DND-41 (cell line): ENCODE results near the gene XCR1.

Experiments
- ATAC-seq: fragments of 200-7000 bp; cut with Tn5 transposase; 3 replicates; pipeline ENCODE4 v1.9.1; 2021; ENCODE audit warnings: low read depth; ENCODE audit not compliant: insufficient read depth
- DNase-seq: peaks from one replicate; pipeline ENCODE4 v3.0.0-alpha.2; 2020
- H2AFZ ChIP-seq: 2 replicates; pipeline ENCODE4 v1.6.0; 2012; ENCODE audit warnings: low read depth, low read length
- H3K27ac ChIP-seq: 2 replicates; pipeline ENCODE4 v1.5.1; 2012; ENCODE audit warnings: low read length, inconsistent platforms
- H3K27me3 ChIP-seq: fragments of 200-600 bp; sonication (generic); 2 replicates; pipeline ENCODE4 v1.6.0; 2012; ENCODE audit warnings: low read length, mild to moderate bottlenecking, inconsistent platforms; ENCODE audit not compliant: insufficient read depth, poor library complexity
- H3K36me3 ChIP-seq: 2 replicates; pipeline ENCODE4 v1.5.1; 2012; ENCODE audit warnings: low read length, inconsistent platforms; ENCODE audit not compliant: insufficient read depth
- H3K4me1 ChIP-seq: 2 replicates; pipeline ENCODE4 v1.5.1; 2012; ENCODE audit warnings: mild to moderate bottlenecking, low read length; ENCODE audit not compliant: insufficient read depth
- H3K4me2 ChIP-seq: 2 replicates; pipeline ENCODE4 v1.6.0; 2012; ENCODE audit warnings: mild to moderate bottlenecking, moderate library complexity, low read length, inconsistent platforms; ENCODE audit not compliant: insufficient read depth
- H3K4me3 ChIP-seq, 2 experiments: fragments of 200-600 bp in 1 of 2; shearing (Covaris generic) in 1 of 2; 2 replicates each; pipeline ENCODE4 v1.5.1; 2012 to 2016; ENCODE audit warnings: inconsistent platforms in 2 of 2, low read length in 2 of 2, mild to moderate bottlenecking in 2 of 2, low read depth in 1 of 2, moderate library complexity in 1 of 2
- H3K79me2 ChIP-seq: 2 replicates; pipeline ENCODE4 v1.6.0; 2012; ENCODE audit warnings: low read length, inconsistent platforms; ENCODE audit not compliant: insufficient read depth
- H3K9ac ChIP-seq: 2 replicates; pipeline ENCODE4 v1.6.0; 2012; ENCODE audit warnings: low read depth, mild to moderate bottlenecking, inconsistent platforms, low read length, moderate library complexity
- H3K9me3 ChIP-seq: 2 replicates; pipeline ENCODE4 v1.5.1; 2012; ENCODE audit warnings: low read length, moderate library complexity, mild to moderate bottlenecking, inconsistent platforms; ENCODE audit not compliant: insufficient read depth, severe bottlenecking
- H4K20me1 ChIP-seq: 2 replicates; pipeline ENCODE4 v1.6.0; 2012; ENCODE audit warnings: low read length; ENCODE audit not compliant: insufficient read depth
- CTCF ChIP-seq: IDR thresholded peaks from 2 replicates; pipeline ENCODE4 v1.5.1; 2012; ENCODE audit warnings: borderline replicate concordance, low read length, moderate library complexity, mild to moderate bottlenecking; ENCODE audit not compliant: poor library complexity, severe bottlenecking; ENCODE audit errors: extremely low read depth
- EZH2 ChIP-seq: IDR thresholded peaks from 3 replicates; pipeline ENCODE4 v1.6.1; 2012; ENCODE audit warnings: borderline replicate concordance, low read depth, mild to moderate bottlenecking, moderate library complexity, low read length, inconsistent platforms; ENCODE audit not compliant: severe bottlenecking

Gene XCR1

GRCh38 chr3:45986303-45986982 is 40.8 kb downstream of the XCR1 start:
- Histone ChIP-seq H3K79me2 (peaks cover 97% of the 10 kb centered on the region), H3K27me3 (no peaks in the 10 kb centered on the region), H3K4me2 (no peak overlapping the region), H3K9me3 (no peaks in the 10 kb centered on the region), H3K4me1 (peaks cover 68% of the 10 kb centered on the region), H4K20me1 (peaks cover 35% of the 10 kb centered on the region; the same call in 1 of the 2 replicates), H3K36me3 (peaks cover 69% of the 10 kb centered on the region), H2AFZ (no peak overlapping the region), H3K4me3 (no peak overlapping the region), H3K9ac (0 out of 2 replicates have a peak overlapping the region, but pooled peaks have one; percentile 2), H3K27ac (peak overlapping the region; percentile 57)
- ATAC-seq (no peak), DNase-seq (no peak)
- TF ChIP-seq CTCF (no peak), EZH2 (no peak)

- TF ChIP-seq EZH2 (no peak), CTCF (no peak)
- peaks cover 71% of the 10 kb centered on the region for H3K4me1 ChIP-seq
- H3K79me2 ChIP-seq, result peaks cover 97% of the 10 kb centered on the region
- H4K20me1 ChIP-seq, result peaks cover 32% of the 10 kb centered on the region; the same call in 1 of the 2 replicates
- peaks cover 73% of the 10 kb centered on the region for H3K36me3 ChIP-seq
- no peak overlapping the region for H3K4me2 ChIP-seq
- DNase-seq (no peak), ATAC-seq (no peak)
- no peak overlapping the region for H3K4me3 ChIP-seq
- H3K9me3 ChIP-seq, result no peaks in the 10 kb centered on the region
- no peaks in the 10 kb centered on the region for H3K27me3 ChIP-seq
- H3K9ac ChIP-seq, result 0 out of 2 replicates have a peak overlapping the region, but pooled peaks have one; percentile 2
- peak overlapping the region; percentile 57 for H3K27ac ChIP-seq
- H2AFZ ChIP-seq, result no peak overlapping the region
Measured at GRCh38 chr3:45985532-45986302, 41.6 kb downstream of the XCR1 start.

- ATAC-seq, result no peak
- peaks cover 32% of the 10 kb centered on the region; the same call in 1 of the 2 replicates for H4K20me1 ChIP-seq
- peaks cover 88% of the 10 kb centered on the region for H3K79me2 ChIP-seq
- no peaks in the 10 kb centered on the region for H3K9me3 ChIP-seq
- H2AFZ ChIP-seq, result no peak overlapping the region
- no peak overlapping the region for H3K4me2 ChIP-seq
- no peak for TF ChIP-seq EZH2
- TF ChIP-seq CTCF, result no peak
- no peak for DNase-seq
- H3K27ac ChIP-seq, result peak overlapping the region; percentile 57
- H3K27me3 ChIP-seq, result no peaks in the 10 kb centered on the region
- H3K9ac ChIP-seq, result no peak overlapping the region
- H3K4me3 ChIP-seq, result no peak overlapping the region
- H3K36me3 ChIP-seq, result peaks cover 84% of the 10 kb centered on the region
- peaks cover 72% of the 10 kb centered on the region for H3K4me1 ChIP-seq
Measured at GRCh38 chr3:45984331-45985312, 42.7 kb downstream of the XCR1 start.
